Nucleus accumbens (tissue), 56 donors: ENCODE data around the gene LGALS8.
A peak's percentile ranks its signal among the peaks of the same experiment; 100 is the strongest.

ENCODE experiments used
- DNase-seq, 56 donors: peaks; one replicate each; lab custom pipeline; 2025; lab: John Stamatoyannopoulos, UW

LGALS8 gene

DNA sequence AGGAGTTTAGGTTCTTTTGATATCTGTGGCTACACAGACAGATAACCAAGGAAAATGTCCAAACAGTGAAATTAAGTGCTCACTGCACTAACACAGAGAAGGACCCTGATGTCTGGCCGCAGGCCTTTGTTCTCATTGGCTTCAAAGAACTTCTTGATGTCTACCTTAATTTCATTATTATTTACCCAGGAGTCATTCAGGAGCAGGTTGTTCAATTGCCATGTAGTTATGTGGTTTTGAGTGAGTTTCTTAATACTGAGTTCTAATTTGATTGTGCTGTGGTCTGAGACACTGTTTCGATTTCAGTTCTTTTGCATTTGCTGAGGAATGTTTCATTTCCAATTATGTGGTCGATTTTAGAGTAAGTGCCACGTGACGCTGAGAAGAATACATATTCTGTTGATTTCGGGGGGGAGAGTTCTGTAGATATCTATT, 15.2 kb upstream of the LGALS8 start:
- no peak for DNase-seq

DNA sequence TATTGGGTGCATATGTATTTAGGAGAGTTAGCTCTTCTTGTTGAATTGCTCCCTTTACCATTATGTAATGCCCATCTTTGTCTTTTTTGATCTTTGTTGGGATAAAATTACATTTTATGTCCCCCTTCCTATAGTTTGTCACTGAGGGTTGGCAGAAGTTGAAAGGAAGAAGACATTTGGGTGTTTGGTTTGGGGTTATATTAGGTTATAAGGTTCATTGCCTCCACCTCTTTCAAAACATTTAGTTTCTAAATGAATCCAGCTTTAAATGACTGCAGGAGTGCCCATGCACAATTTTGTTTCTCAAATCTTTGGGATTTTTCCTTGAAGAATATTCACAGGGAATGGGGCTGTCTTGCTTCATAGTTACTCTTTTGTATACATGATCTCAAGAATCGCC, 14.6 kb upstream of the LGALS8 start:
- no peak for DNase-seq

DNA sequence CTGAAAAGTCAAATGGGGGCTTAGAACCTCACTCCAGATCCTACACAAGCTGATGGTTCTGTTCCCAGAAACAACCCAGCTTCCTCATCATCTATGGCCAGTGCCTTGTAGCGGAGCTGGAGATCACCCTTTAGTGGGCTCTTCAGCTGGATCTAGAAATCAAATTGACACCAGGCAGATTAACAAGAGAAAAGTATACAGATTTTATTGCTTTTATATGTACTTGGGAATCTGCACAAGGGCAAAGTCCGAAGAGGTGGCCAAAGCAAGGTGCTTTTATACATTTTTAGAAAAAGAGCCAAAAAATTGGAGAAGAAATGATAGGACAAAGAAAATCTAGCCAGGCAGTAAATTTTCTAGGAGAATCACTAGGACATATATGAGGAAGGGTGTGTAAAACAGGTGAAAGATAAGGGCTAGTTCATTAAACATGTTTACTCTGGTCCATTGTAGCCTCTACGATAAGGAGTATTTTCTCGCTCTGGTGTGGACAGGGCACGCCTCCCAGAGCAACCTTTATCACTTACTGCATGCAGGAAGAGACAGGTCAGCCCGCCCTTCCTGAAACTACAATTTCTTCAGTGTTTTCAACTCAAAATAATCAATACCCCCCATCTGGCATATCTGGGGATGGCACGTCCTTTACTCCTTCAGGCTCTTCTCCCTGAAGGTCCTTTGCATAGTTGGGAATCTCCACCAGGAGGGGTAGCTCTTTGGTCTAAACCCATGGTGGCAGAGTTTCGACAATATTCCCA, 14.0 kb upstream of the LGALS8 start:
- no peak for DNase-seq

DNA sequence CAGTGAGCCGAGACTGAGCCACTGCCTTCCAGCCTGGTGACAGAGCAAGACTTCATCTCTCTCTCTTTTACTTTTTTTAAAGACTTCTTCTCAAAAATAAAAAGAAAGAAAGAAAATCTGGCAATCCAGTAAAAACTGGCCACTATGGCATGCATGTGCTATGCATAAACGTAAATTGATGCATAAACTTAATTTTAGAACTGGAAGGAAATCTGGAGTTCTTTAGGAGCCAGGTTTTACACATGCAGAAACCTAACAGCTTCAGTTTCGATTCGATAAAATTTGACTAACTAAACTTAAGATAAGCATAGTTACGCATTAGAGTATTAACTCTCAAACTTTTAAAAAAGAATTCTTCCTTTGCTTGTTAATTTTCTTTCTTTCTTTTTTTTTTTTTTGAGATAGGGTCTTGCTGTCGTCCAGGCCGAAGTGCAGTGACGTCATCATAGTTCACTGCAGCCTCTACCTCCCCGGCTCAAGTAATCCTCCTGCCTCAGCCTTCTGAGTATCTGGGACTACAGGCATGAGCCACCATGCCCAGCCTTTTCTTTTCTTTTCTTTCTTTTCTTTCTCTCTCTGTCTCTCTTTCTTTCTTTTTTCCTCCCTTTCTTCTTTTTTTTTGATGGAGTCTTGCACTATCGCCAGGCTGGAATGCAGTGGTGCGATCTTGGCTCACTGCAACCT, 11.9 kb upstream of the LGALS8 start:
- DNase-seq: no peak

DNA sequence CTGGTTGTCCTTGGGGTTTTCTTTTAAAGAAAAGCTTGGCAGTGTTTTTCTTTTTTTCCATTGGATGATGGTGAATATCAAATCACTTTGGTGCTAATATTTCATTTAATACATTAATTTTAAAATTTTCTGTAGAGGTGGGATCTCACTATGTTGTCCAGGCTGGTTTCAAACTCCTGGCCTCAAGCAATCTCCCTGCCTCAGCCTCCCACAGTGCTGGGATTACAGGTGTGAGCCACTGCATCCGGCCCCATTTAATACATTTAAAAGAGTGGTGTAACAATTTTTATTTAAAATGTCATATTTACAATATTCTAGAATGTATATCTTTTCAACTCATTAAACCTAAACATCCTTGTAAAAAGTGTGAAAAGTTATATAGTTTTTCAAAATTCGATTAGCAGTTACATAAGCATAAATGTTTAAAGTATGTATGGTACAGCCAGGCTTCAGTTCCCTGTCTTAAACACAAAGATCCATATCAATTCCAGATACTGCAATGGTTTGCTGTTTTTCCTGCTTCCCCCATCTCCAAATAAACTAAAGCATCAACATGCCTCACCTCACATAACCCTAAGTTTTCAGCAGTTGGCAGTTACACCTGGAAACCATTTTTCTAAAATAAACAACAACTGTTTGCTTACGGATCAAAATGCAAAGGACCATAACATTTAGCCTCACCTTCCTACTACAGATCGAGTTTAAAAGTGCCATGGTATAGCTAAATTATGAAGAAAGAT, 8.9 kb upstream of the LGALS8 start:
- DNase-seq: no peak

DNA sequence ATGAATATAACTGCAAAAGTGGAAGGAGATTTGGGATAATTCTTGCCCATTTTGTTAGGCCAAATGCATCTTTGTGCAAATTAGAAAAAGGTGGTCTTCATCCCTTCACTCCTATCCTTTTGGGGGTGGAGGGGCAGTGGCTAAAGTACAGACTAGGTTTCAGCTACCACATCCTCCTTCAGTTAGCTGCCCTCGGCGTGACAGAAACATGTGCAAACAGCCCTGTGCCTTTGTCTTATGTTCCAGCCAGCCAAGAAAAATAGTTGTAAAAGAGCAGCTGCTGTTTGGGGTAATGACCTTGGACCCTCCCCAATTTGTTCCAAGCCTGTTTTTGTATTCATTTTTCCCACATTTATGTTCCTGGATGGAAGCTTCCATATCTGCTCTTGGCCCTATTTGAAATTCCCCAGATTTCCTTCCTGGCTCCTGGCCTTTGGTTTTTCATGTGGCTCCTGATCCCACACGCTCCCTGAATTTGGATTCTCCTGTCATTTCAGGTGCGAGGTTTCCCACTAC, 8.3 kb upstream of the LGALS8 start:
- no peak for DNase-seq

DNA sequence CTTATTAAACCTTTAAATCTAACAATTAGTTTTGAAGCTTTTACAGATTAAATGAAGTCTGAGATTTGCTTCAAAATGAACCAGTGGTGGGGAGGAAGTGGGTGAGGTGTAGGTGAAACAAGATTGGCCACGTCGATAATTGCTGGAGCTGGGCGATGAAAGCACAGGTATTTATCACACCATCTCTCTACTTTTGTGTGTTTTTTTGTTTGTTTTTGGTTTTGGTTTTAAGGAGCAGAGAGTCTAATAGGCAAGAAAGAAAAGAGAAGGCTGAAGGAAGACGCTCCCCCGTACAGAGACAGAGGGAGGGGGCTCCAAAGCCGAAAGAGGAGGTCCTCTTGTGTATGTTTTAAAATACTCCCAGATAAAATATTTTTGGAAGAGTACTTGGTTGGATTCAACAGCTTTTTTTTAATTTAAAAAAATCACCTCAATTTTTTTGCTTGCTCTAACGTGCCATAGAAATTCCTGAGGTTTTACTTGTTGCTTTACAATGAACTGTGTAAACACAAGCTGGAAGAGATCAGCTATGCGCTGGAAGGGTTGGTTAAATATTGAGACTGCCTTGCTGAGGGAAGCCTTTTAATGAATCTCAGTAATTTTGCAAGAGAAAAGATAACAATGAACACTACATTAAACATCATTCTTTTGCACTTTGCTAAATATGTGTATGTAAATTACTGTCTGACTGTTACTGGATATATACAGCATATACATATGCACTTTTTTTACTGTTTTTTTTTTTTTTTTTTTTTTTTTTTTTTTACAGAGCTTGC, 6.7 kb upstream of the LGALS8 start:
- DNase-seq: no peak

DNA sequence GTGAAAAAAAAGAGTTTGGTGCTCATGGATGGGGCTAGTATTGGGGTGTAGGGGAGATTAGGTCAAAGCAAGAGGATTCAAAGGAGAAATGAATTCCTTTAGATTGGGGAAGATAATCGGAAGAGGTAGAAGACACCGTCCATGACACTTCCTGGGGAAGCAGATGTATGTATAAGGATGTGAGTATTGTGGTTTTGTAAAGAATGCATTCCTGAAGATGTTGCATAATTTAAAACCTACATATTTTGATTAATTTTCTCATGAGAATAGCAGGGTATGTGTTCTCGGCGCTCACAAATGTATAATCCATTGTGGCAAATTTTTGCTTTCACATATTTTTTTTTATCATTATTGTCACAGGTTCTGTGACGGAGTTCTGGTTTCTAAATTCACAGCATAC, 5.5 kb upstream of the LGALS8 start:
- no peak for DNase-seq

DNA sequence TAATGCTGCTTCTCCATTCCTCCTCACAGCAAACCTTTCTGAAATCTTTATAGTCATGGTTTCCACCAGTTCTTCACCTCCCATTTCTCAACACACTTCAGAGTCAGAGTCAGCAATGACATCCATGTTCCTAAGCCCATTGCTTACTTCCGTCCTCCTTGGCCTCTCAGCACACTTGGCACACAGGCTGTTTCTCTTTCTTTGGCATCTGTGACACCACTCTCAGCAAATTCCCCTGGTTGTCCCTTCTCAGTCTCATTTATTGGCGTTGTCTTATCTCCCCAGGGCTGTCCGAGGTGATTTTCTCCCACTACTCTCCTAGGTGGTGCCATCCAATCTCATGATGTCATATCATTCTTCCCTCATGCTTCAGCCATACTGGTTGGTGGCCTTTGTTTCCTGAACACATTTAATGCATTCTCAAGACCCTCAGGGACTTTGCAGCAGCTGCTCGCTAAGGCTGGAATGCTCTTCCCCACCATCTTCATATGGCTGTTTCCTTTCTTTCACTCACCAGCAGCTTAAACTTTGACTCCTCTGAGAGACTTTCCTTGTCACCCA, 3.3 kb upstream of the LGALS8 start:
- DNase-seq: no peak

DNA sequence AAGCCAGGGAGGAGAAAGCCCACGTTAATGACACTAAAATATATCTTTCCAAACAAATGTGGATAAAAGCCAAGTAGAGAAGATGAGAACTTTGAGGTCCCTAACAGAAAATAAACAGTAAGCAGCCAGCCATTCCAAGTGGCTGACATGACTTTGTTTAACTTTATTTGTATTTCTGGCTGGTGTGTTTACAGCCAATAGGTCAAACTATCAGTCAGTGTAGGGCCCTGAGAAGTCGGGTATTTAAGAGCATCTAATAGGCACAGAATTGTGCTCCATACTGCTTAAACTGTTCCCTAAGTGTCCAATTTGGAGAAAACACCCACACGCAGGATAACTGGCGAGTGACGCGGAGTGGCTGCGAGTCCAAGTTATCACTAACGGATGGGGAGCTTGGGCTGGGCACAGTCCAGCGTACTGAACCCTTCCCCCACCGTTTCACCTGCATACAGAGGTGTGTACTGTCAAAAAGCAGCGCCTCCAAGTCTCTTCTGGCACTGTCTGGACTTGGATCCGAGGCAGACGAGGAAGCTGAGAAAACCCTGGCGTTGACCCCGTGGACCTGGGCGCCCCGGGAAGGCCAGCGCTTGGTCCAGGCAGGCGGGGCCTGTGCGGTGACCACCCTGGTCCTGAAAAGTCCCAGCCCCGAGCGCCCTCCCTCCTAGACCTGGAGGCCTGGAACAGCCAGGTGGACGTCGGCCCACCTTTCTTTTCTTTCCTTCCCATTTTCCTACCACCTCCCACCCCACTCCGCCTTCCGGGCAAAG, 662 bp upstream of the LGALS8 start:
- DNase-seq: peak in 4 of 56 donors; percentile 13 to 50 (median 33)

GRCh38 chr1:236524142-236524894, 536 bp downstream of the LGALS8 start:
- DNase-seq: peak in 38 of 56 donors; percentile 7 to 65 (median 44)

GRCh38 chr1:236524895-236525184, 1.1 kb downstream of the LGALS8 start:
- DNase-seq: no peak

DNA sequence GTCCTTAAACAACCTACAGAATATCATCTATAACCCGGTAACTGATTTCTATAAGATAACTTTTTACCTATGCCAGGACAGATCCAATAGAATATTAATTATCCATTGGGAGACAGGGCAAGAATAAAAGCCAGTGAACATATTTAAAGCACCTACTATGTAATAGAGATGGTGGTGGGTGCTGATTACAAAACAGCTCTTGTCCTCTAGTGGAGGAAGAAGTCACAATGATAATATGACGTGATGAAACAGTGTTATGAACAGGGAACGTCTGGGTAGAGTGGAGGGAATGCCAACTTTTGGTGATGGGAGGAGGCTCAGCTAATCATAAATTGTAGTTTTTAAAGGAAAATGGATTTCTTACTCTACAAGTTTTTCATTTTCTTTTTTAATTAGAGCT, 2.3 kb downstream of the LGALS8 start:
- DNase-seq: no peak

DNA sequence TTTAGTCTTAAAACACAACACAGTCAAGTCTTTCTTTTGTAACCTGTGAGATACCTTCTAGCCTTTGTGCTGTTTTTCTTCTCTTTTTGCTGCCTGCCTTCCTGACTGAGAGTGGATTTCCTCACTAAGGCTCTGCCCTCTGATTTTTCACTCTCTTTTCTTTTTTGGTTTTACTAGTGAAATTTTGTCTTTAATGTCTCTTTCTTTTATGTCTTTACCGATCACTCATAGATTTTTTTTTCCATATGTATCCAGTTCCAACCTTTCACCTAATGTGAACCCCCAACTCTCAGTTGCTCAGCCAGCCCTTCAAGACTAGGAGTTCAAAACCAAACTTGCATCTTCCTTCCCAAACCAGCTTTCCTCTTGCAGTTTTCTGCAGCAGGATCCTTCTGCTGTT, 6.5 kb downstream of the LGALS8 start:
- no peak for DNase-seq

GRCh38 chr1:236530959-236531358, 7.2 kb downstream of the LGALS8 start:
- DNase-seq: no peak

- no peak for DNase-seq
Observed at GRCh38 chr1:236532850-236533249, 9.1 kb downstream of the LGALS8 start.

- no peak for DNase-seq
Observed at GRCh38 chr1:236534151-236534651, 10.4 kb downstream of the LGALS8 start.

- no peak for DNase-seq
Observed at GRCh38 chr1:236535190-236535589, 11.4 kb downstream of the LGALS8 start.
